CD4-positive, alpha-beta T cell treated with Interleukin-10 for 1 hour (primary cell): ENCODE results near the gene PRSS53.
"Not testable (repeated sequence)": the region's sequence is repeated elsewhere in the genome, so short reads cannot be mapped to it uniquely, and the experiment has no call there.

Source experiments
- DNase-seq: peaks from one replicate; pipeline ENCODE4 v3.0.0-alpha.2; 2020

Gene PRSS53

GRCh38 chr16:31117384-31118222 is 28.9 kb upstream of the PRSS53 start, which contains the start of gene KAT8:
KAT8 (plus strand) TSS chr16:31117664; CDS start chr16:31117682, 18 bp downstream.
- DNase-seq = peak; percentile 98

- no peak for DNase-seq
These were observed 25.7 kb upstream of the PRSS53 start for GRCh38 chr16:31114468-31114867.

GRCh38 chr16:31113121-31114120 is 24.7 kb upstream of the PRSS53 start:
- DNase-seq = no peak

GRCh38 chr16:31112711-31113110 is 24.0 kb upstream of the PRSS53 start:
- no peak for DNase-seq

- no peak for DNase-seq
These were observed 23.2 kb upstream of the PRSS53 start for GRCh38 chr16:31111881-31112466.

- DNase-seq = no peak
These were observed 21.6 kb upstream of the PRSS53 start for GRCh38 chr16:31110106-31111034.

- DNase-seq = no peak
These were observed 20.9 kb upstream of the PRSS53 start for GRCh38 chr16:31109622-31110021.

- no peak for DNase-seq
These were observed 20.2 kb upstream of the PRSS53 start for GRCh38 chr16:31108794-31109558.

- peak; percentile 68 for DNase-seq
These were observed 19.5 kb upstream of the PRSS53 start, which contains the start of gene BCKDK for GRCh38 chr16:31108035-31108793. BCKDK (plus strand) TSS chr16:31108386; CDS start chr16:31109224, 838 bp downstream.

GRCh38 chr16:31107465-31107867 is 18.7 kb upstream of the PRSS53 start:
- no peak for DNase-seq

- no peak for DNase-seq
These were observed 18.0 kb upstream of the PRSS53 start for GRCh38 chr16:31106509-31107464.

GRCh38 chr16:31105677-31106213 is 17.0 kb upstream of the PRSS53 start:
- peak; percentile 84 for DNase-seq

GRCh38 chr16:31100876-31101641 is 12.3 kb upstream of the PRSS53 start:
- DNase-seq = not testable (repeated sequence)

- DNase-seq = no peak
These were observed 11.3 kb upstream of the PRSS53 start for GRCh38 chr16:31099860-31100638.

- peak; percentile 91 for DNase-seq
These were observed 5.8 kb upstream of the PRSS53 start, which contains the start of gene VKORC1 for GRCh38 chr16:31094424-31095120. VKORC1 (minus strand) TSS chr16:31094797; CDS start chr16:31094729, 68 bp downstream.

GRCh38 chr16:31094088-31094423 is 5.3 kb upstream of the PRSS53 start:
- DNase-seq = no peak
